KBM-7 (cell line): ENCODE data around the gene THAP3.
"Not testable (repeated sequence)": the region's sequence is repeated elsewhere in the genome, so short reads cannot be mapped to it uniquely, and the experiment has no call there.

Source experiments
- DNase-seq: peaks from one replicate; pipeline ENCODE4 v3.0.0-alpha.2; 2015
- in situ Hi-C: fragments of 300-500 bp; cut with MboI; formaldehyde crosslinking; loops from 2 replicates; pipeline ENCODE4 v1.14.3; 2020; ENCODE audit warnings: low sequenced_read_pairs, low pct_unique_long_range_greater_than_20kb, mixed read lengths

The THAP3 gene

DNA sequence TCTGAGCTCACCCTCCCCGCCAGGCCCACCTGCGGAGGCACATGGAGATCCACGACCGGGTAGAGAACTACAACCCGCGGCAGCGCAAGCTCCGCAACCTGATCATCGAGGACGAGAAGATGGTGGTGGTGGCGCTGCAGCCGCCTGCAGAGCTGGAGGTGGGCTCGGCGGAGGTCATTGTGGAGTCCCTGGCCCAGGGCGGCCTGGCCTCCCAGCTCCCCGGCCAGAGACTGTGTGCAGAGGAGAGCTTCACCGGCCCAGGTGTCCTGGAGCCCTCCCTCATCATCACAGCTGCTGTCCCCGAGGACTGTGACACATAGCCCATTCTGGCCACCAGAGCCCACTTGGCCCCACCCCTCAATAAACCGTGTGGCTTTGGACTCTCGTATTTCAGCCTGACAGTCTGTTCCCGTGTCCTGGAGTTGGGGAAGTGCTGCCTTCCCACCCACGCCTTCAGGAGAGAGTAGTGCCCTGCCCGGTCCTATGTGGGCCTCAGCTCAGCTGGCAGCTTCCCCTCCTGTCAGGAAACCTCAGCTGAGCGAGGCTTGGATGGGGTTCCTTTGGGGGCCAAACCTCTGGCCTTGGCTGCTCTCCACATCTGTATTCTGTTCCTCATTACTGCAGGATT is 35.7 kb upstream of the THAP3 start:
- peak; percentile 41 for DNase-seq
- in situ Hi-C loops: no loop called here

DNA sequence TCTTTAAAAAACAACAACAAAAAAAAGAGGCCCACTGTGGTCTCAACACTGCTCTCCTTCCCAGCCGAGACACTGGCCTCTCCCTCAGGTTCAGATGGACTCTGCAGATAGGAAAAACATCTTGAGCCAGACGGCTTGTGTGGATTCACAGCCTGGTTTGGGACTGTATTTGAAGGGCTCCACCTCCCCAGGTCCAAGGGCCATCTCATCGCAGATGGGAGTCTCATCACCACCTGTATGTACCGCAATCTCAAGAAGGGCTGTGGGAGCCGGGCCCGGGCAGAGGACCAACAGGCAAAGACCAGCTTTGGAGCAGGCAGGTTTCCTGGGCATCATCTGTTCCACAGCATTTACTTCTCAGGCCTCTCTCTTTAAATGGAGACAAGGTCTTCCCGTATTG is 34.6 kb upstream of the THAP3 start:
- no peak for DNase-seq
- in situ Hi-C loops: no loop called here

GRCh38 chr1:6591222-6591621 is 33.4 kb upstream of the THAP3 start:
- in situ Hi-C loops: no loop called here
- DNase-seq: peak; percentile 45

GRCh38 chr1:6591644-6592043 is 33.0 kb upstream of the THAP3 start:
- DNase-seq: no peak
- in situ Hi-C loops: no loop called here

GRCh38 chr1:6592441-6592840 is 32.2 kb upstream of the THAP3 start:
- no peak for DNase-seq
- in situ Hi-C loops: no loop called here

DNA sequence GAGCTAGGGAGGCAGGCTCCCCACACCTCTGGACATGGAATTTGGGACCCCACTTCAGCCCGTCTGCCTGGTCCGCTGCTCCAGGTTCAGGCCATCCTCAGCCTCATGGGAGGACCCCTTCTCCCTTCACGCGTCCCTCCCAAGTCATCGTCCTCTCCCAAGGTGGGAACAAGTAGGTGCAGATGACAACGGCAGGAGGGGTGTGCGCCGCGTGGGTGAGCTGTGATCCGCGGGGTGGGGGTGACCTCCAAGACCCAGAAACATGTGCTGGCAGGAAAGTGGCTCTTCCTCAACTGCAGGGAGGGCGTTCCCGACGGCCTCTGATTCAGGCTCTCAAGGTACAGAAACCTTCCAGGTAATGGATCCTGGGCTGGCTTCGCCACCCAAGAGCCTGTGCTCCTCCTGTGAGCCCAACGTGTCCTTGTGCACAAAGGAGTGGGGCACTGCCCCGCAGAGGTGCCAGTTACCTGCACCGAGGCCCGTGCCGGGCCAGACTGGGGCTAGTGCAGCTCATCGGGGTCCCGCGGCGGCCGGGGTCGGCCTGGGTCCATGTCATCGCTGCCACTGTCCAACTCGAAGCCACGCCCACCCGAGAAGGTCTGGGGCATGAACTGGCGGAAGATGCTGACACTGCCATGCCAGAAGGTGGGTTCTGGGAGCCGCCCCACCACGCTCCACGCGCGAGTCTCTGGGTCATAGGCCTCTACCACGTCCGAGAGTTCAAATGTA is 31.6 kb upstream of the THAP3 start:
- in situ Hi-C loops: no loop called here
- no peak for DNase-seq

DNA sequence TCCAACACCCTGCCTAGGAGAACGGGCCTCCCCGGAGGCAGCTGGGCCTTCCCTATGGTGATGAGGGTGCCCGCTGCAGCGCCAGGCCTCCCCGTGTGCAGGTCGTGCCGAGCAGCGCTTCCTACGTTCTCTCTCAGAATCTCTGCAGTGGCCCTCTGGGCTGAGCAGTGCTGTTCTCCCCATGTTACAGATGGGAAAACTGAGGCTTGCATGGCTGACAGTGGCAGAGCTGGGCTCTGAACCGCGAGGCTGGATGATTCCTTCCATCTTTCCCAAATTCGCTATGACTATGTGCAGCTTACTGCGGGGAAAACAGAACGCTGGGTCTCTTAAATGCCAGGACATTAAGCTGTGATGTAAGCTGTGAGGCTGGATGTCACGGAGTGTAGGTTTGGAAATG is 30.9 kb upstream of the THAP3 start:
- no peak for DNase-seq
- in situ Hi-C loops: no loop called here

GRCh38 chr1:6594977-6595740 is 29.5 kb upstream of the THAP3 start:
- DNase-seq: no peak
- in situ Hi-C loops: no loop called here

DNA sequence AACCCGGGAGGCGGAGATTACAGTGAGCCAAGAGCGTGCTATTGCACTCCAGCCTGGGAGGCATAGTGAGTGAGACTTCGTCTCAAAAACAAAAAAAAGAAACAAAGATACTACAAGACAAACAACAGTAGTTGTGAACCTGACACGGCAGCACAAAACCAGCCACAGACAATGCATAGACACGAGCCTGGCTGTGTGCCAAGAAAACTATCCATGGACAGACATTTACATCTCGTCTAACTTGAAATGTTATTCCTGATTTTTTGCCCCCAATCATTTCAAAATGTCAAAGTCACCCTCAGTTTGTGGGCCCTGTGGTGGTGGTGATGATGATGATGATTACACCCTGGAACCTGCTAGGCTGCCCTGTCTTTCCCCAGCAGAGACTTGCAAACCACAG is 28.3 kb upstream of the THAP3 start:
- in situ Hi-C loops: no loop called here
- DNase-seq: no peak

GRCh38 chr1:6596886-6597776 is 27.5 kb upstream of the THAP3 start:
- in situ Hi-C loops: no loop called here
- no peak for DNase-seq

- DNase-seq: no peak
- in situ Hi-C loops: no loop called here
These were observed 26.9 kb upstream of the THAP3 start for GRCh38 chr1:6597777-6598131.

DNA sequence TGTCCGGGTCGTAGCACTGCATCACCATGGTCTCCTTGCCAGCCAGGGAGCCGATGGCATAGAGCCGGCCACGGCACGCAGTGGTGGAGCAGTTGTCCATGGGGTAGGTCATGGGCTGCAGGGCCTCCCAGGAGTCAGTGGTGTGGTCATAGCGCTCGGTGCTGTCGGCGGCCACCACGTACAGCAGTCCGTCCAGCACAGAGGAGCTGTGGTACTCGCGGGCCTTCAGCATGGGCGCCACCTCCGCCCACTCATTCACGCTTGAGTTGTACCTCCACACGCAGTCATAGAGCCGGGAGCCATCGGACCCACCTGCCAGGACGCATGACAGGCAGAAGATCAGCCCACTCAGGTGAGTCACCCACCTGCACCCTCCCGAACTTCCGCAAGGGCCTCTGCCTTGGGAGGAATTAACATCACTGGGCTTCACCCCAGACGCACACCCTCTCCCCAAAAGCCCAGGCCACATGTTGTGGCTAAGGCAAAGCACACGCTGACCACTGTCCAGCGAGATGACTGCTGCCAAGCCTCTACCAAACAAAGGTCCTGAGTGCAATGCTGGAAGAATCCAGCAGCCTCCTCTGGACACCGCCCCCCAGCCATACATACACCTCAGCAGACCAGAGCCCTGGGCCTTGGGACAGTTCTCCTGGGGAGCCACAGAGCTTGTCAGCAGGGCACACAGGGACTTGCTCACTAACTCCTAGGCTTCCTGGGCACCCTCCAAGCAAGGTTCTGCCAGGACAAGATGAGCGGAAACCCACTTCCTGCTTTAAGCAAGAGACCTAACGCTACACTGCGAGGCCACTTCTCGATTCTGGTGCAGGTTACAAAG is 25.3 kb upstream of the THAP3 start:
- in situ Hi-C loops: no loop called here
- peak; percentile 59 for DNase-seq

- DNase-seq, in situ Hi-C loops: not testable (repeated sequence)
These were observed 24.7 kb upstream of the THAP3 start for GRCh38 chr1:6599991-6600390.

DNA sequence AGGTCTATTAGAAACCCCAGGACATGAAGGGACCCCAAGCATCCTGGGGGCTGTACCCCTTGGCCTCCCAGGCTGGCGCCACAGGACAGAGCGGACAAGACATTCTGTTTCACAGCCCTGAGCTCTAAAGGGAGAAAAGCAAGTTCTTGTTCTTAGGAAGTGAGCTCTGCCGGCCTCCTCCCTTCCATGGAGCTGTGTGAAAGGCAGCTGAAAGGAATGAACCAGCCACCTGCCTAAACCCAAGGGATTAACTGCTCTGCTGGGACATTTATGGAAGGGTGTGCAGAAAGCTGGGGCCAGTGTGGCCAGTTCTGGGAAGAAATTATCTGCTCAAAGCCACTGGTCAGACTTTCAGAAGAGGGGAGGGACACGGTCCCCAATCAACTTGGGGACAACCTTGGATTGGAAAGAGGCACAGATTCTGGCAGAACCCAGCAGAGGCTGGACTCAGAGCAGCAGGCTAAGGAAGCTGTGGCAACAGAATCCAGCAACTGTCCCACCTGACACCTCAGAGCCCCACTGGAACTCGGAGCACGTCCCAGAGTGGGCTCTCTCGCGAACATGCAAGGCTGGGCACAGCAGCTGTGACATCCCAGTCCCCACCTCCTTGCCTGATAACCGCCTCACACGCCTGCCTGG is 24.1 kb upstream of the THAP3 start:
- no peak for DNase-seq
- in situ Hi-C loops: no loop called here

GRCh38 chr1:6601049-6601922 is 23.4 kb upstream of the THAP3 start:
- DNase-seq: peak; percentile 70
- in situ Hi-C loops: no loop called here

- DNase-seq: no peak
- in situ Hi-C loops: no loop called here
These were observed 22.6 kb upstream of the THAP3 start for GRCh38 chr1:6601923-6602668.
